Neural progenitor cell (in vitro differentiated cells): Measurements from ENCODE around the gene CD300E.

Experiments used
- EZH2 ChIP-seq: fragments of 200-600 bp; sonication (generic); IDR thresholded peaks from 2 replicates; pipeline ENCODE4 v1.6.1; 2017; ENCODE audit warnings: antibody characterized with exemption, mild to moderate bottlenecking, moderate library complexity
- EZH2phosphoT487 ChIP-seq: fragments of 200-600 bp; sonication (generic); IDR thresholded peaks from 2 replicates; pipeline ENCODE4 v1.6.1; 2017; ENCODE audit warnings: antibody characterized with exemption
- TF ChIP-seq, protein P1 (sequence below): fragments of 200-600 bp; sonication (generic); IDR thresholded peaks from 2 replicates; pipeline ENCODE4 v1.5.1; 2017; ENCODE audit warnings: antibody characterized with exemption, mild to moderate bottlenecking

DNA sequence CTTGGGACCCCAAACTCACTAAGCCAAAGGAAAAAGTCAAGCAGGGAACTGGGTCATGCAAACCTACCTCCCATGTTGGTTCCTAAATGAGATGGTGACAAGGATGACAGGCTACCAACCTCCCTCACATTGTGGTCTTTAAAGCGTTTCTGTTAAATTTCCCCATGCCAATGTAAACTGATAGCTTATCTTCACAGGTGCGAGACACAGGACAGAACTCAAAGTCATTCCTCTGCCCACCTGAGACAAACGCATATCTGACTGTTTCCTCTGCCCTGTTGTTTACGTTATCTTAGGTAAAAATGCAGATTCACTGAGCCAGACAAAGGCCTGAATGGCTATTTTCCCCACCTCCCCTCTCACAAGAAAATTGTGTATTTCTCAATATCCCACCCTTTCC is 19.0 kb upstream of the CD300E start:
- TF ChIP-seq EZH2, result no peak
- TF ChIP-seq, protein P1, sequence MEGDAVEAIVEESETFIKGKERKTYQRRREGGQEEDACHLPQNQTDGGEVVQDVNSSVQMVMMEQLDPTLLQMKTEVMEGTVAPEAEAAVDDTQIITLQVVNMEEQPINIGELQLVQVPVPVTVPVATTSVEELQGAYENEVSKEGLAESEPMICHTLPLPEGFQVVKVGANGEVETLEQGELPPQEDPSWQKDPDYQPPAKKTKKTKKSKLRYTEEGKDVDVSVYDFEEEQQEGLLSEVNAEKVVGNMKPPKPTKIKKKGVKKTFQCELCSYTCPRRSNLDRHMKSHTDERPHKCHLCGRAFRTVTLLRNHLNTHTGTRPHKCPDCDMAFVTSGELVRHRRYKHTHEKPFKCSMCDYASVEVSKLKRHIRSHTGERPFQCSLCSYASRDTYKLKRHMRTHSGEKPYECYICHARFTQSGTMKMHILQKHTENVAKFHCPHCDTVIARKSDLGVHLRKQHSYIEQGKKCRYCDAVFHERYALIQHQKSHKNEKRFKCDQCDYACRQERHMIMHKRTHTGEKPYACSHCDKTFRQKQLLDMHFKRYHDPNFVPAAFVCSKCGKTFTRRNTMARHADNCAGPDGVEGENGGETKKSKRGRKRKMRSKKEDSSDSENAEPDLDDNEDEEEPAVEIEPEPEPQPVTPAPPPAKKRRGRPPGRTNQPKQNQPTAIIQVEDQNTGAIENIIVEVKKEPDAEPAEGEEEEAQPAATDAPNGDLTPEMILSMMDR, result no peak
- no peak for TF ChIP-seq EZH2phosphoT487
